Naive thymus-derived CD4-positive, alpha-beta T cell (primary cell): ENCODE data around the gene PEX11A. TPM values are rescaled to one million over a fixed set of nuclear protein-coding genes. Genes with fewer than 3 reads are reported as not detected.

Experiments
- ATAC-seq: fragments of 150-1000 bp; cut with Tn5 transposase; 2 replicates; pipeline ENCODE4 v1.10.0; 2021; ENCODE audit warnings: mild to moderate bottlenecking, moderate library complexity
- CTCF ChIA-PET: fragments of 350-600 bp; sonication (Branson Sonifier 250); formaldehyde crosslinking; loops from one replicate; lab custom pipeline; 2021; ENCODE audit warnings: antibody characterized with exemption; lab: Charles Lee
- POLR2A ChIA-PET: fragments of 350-600 bp; sonication (Branson Sonifier 250); formaldehyde crosslinking; loops from one replicate; lab custom pipeline; 2021; ENCODE audit warnings: antibody characterized with exemption, inconsistent platforms; lab: Charles Lee
- DNase-seq, 9 donors: peaks; one replicate each; pipeline versions ENCODE4 v3.0.0 to v3.0.0-alpha.2; 2020 to 2022; ENCODE audit warnings: mixed read lengths in 1 of 9
- H3K27ac ChIP-seq: one replicate; pipeline ENCODE4 v1.7.0; 2013; ENCODE audit warnings: mild to moderate bottlenecking, low read depth, low read length, moderate library complexity
- H3K27me3 ChIP-seq, 2 donors: one replicate each; pipeline ENCODE4 v1.7.0; 2013; ENCODE audit warnings: low read length in 2 of 2, mild to moderate bottlenecking in 2 of 2, moderate library complexity in 2 of 2; ENCODE audit not compliant: control insufficient read depth in 2 of 2, insufficient read depth in 2 of 2
- H3K36me3 ChIP-seq, 3 experiments: 1 replicate in 2 of 3; 2 replicates in 1 of 3; pipeline ENCODE4 v1.7.0; 2013; ENCODE audit warnings: low read length in 3 of 3, mild to moderate bottlenecking in 3 of 3, moderate library complexity in 1 of 3; ENCODE audit not compliant: insufficient read depth in 3 of 3, control insufficient read depth in 2 of 3
- H3K4me1 ChIP-seq, 2 donors: one replicate each; pipeline ENCODE4 v1.7.0; 2013; ENCODE audit warnings: low read length in 2 of 2, mild to moderate bottlenecking in 2 of 2, moderate library complexity in 1 of 2; ENCODE audit not compliant: control insufficient read depth in 2 of 2, insufficient read depth in 2 of 2
- H3K4me3 ChIP-seq: 2 replicates; pipeline ENCODE4 v1.7.0; 2013; ENCODE audit warnings: mild to moderate bottlenecking, low read length
- H3K9me3 ChIP-seq, 3 experiments: 1 replicate in 2 of 3; 2 replicates in 1 of 3; pipeline ENCODE4 v1.7.0; 2013; ENCODE audit warnings: low read length in 3 of 3; ENCODE audit not compliant: control insufficient read depth in 2 of 3
- H3K27ac Mint-ChIP-seq, 9 donors: one replicate each; pipeline ENCODE4 v1.8.0; 2020 to 2022; ENCODE audit warnings: mixed read lengths in 9 of 9, mild to moderate bottlenecking in 8 of 9, moderate library complexity in 5 of 9, inconsistent platforms in 2 of 9
- H3K27me3 Mint-ChIP-seq, 5 donors: one replicate each; pipeline ENCODE4 v1.8.0; 2021 to 2022; ENCODE audit warnings: mixed read lengths in 5 of 5, mild to moderate bottlenecking in 1 of 5
- H3K36me3 Mint-ChIP-seq, 5 donors: one replicate each; pipeline ENCODE4 v1.8.0; 2020 to 2022; ENCODE audit warnings: mixed read lengths in 5 of 5, mild to moderate bottlenecking in 3 of 5, inconsistent platforms in 1 of 5
- H3K4me1 Mint-ChIP-seq, 7 donors: one replicate each; pipeline ENCODE4 v1.8.0; 2020 to 2022; ENCODE audit warnings: mixed read lengths in 7 of 7, mild to moderate bottlenecking in 3 of 7, inconsistent platforms in 1 of 7
- H3K4me3 Mint-ChIP-seq, 10 donors: one replicate each; pipeline ENCODE4 v1.8.0; 2020 to 2022; ENCODE audit warnings: mild to moderate bottlenecking in 10 of 10, mixed read lengths in 10 of 10, moderate library complexity in 6 of 10, inconsistent platforms in 2 of 10
- H3K9me3 Mint-ChIP-seq, 11 donors: one replicate each; pipeline ENCODE4 v1.8.0; 2020 to 2022; ENCODE audit warnings: mixed read lengths in 11 of 11, mild to moderate bottlenecking in 4 of 11, inconsistent platforms in 1 of 11, moderate library complexity in 1 of 11
- intact Hi-C, 2 donors: fragments of 100-400 bp; cut with micrococcal nuclease; formaldehyde crosslinking; loops; one replicate each; pipeline ENCODE4 v1.15.1; 2023
- polyA plus RNA-seq, 2 donors: library from polyadenylated mRNA; unstranded; fragments of 300-500 nt; fragmentation: Illumina TruSeq; gene quantifications; one replicate each; pipeline ENCODE4 v1.2.3, GENCODE V29; 2021
- total RNA-seq, 6 experiments: library from RNA in 5 of 6; stranded (reverse) in 5 of 6; gene quantifications; 1 replicate in 5 of 6; 2 replicates in 1 of 6; pipeline ENCODE4 v1.2.3 and lab custom pipeline; 2021 to 2026

The PEX11A gene
- total and polyA plus RNA-seq, 7 experiments from 2014 or later = 0.92 to 4.6 (median 2.0) TPM

GRCh38 chr15:89725064-89725463 lies 34.5 kb upstream of the PEX11A start:
- ATAC-seq = no peak
- H3K27me3 Mint-ChIP-seq = peaks cover 10 to 29% (median 18%) of the 10 kb centered on the region in 5 donors
- Histone ChIP-seq H3K27ac (no peak overlapping the region), H3K9me3 (no peaks in the 10 kb centered on the region), H3K4me1 (no peaks in the 10 kb centered on the region), H3K27me3 (no peaks in the 10 kb centered on the region), H3K36me3 (no peaks in the 10 kb centered on the region), H3K4me3 (no peak overlapping the region)
- ChIA-PET CTCF (no interaction called here), POLR2A (no interaction called here)
- no peak overlapping the region for H3K4me3 Mint-ChIP-seq
- H3K9me3 Mint-ChIP-seq = peaks cover 0 to 7% (median 0%) of the 10 kb centered on the region in 11 donors
- intact Hi-C loops = no loop called here
- H3K4me1 Mint-ChIP-seq = no peaks in the 10 kb centered on the region
- no peak overlapping the region for H3K27ac Mint-ChIP-seq
- peaks cover 0 to 4% (median 0%) of the 10 kb centered on the region in 5 donors for H3K36me3 Mint-ChIP-seq
- no peak for DNase-seq

- POLR2A ChIA-PET = no interaction called here
- DNase-seq = no peak
- Histone ChIP-seq H3K4me1 (no peaks in the 10 kb centered on the region), H3K36me3 (no peaks in the 10 kb centered on the region), H3K27me3 (no peaks in the 10 kb centered on the region), H3K27ac (no peak overlapping the region), H3K9me3 (no peaks in the 10 kb centered on the region), H3K4me3 (no peak overlapping the region)
- intact Hi-C loops = no loop called here
- Mint-ChIP-seq H3K27me3 (peaks cover 10 to 31% (median 22%) of the 10 kb centered on the region in 5 donors), H3K27ac (no peak overlapping the region), H3K9me3 (peaks cover 0 to 7% (median 0%) of the 10 kb centered on the region in 11 donors), H3K4me1 (no peaks in the 10 kb centered on the region), H3K4me3 (no peak overlapping the region), H3K36me3 (peaks cover 0 to 4% (median 0%) of the 10 kb centered on the region in 5 donors)
- ATAC-seq = no peak
- CTCF ChIA-PET = no interaction called here
Observed at GRCh38 chr15:89724621-89725020, 34.1 kb upstream of the PEX11A start.

GRCh38 chr15:89723031-89723430 lies 32.5 kb upstream of the PEX11A start:
- Mint-ChIP-seq H3K27me3 (peaks cover 10 to 27% (median 22%) of the 10 kb centered on the region in 5 donors), H3K27ac (no peak overlapping the region), H3K36me3 (peaks cover 0 to 4% (median 0%) of the 10 kb centered on the region in 5 donors), H3K4me1 (no peaks in the 10 kb centered on the region), H3K4me3 (no peak overlapping the region), H3K9me3 (peaks cover 0 to 7% (median 0%) of the 10 kb centered on the region in 11 donors)
- H3K36me3 ChIP-seq = no peaks in the 10 kb centered on the region
- CTCF ChIA-PET = no interaction called here
- intact Hi-C loops = no loop called here
- DNase-seq (no peak), ATAC-seq (no peak)
- H3K4me3 ChIP-seq = no peak overlapping the region
- no peak overlapping the region for H3K27ac ChIP-seq
- no peaks in the 10 kb centered on the region for H3K27me3 ChIP-seq
- no peaks in the 10 kb centered on the region for H3K9me3 ChIP-seq
- H3K4me1 ChIP-seq = no peaks in the 10 kb centered on the region
- POLR2A ChIA-PET = no interaction called here

DNA sequence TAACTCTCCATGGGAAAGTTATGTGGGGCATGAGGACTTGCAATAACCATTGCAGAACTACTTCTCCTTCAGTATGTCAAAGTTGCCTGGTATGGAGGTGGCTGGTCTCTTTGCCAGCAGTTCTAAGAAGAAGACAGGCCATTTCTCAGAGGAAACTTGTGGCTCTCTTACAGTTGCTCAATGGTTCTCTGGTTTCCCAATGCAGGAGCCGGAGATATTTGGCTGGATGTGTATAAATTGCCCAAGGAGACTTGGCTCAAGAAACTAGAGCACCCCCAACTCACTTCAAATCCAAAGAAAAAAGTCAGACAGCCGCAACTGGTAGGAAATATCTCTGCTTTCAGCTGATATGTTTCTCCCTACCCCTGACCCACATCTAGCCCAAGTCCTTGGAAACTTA lies 24.2 kb upstream of the PEX11A start:
- ATAC-seq (no peak), DNase-seq (no peak)
- CTCF ChIA-PET = no interaction called here
- peaks cover 0 to 24% (median 4%) of the 10 kb centered on the region in 5 donors for H3K27me3 Mint-ChIP-seq
- H3K4me3 ChIP-seq = no peak overlapping the region
- no peaks in the 10 kb centered on the region for H3K36me3 ChIP-seq
- H3K4me1 Mint-ChIP-seq = no peaks in the 10 kb centered on the region
- POLR2A ChIA-PET = no interaction called here
- peaks cover 0 to 1% (median 0%) of the 10 kb centered on the region in 11 donors for H3K9me3 Mint-ChIP-seq
- no peaks in the 10 kb centered on the region for H3K9me3 ChIP-seq
- H3K4me3 Mint-ChIP-seq = no peak overlapping the region
- no peaks in the 10 kb centered on the region for H3K4me1 ChIP-seq
- H3K27me3 ChIP-seq = no peaks in the 10 kb centered on the region
- no peak overlapping the region for H3K27ac Mint-ChIP-seq
- no peak overlapping the region for H3K27ac ChIP-seq
- intact Hi-C loops = no loop called here
- H3K36me3 Mint-ChIP-seq = no peaks in the 10 kb centered on the region

DNA sequence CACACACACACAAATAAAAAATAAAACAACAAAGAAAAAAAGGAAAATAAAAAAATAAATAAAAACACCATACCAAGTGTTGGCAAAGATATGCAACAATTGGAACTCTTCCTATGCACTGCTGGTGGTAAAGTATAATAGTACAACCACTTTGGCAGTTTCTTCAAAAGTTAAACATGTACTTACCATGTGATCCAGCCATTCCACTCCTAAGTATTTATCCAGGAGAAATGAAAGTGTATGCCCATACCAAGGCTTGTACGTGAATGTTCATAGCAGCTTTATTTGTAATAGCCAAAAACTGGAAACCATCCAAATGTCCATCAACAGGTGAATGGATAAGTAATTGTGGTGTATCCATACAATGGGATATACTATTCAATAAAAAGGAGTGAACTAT lies 17.0 kb upstream of the PEX11A start:
- no peak for ATAC-seq
- H3K27ac ChIP-seq = no peak overlapping the region

GRCh38 chr15:89704411-89704810 lies 13.9 kb upstream of the PEX11A start:
- no peak overlapping the region for H3K27ac Mint-ChIP-seq
- Histone ChIP-seq H3K36me3 (no peaks in the 10 kb centered on the region), H3K9me3 (no peaks in the 10 kb centered on the region), H3K4me1 (no peaks in the 10 kb centered on the region), H3K27me3 (peaks cover 0 to 3% of the 10 kb centered on the region in 2 donors), H3K27ac (no peak overlapping the region), H3K4me3 (no peak overlapping the region)
- peaks cover 0 to 2% (median 0%) of the 10 kb centered on the region in 11 donors for H3K9me3 Mint-ChIP-seq
- no peaks in the 10 kb centered on the region for H3K4me1 Mint-ChIP-seq
- H3K36me3 Mint-ChIP-seq = peaks cover 0 to 7% (median 0%) of the 10 kb centered on the region in 5 donors
- intact Hi-C loops = no loop called here
- peaks cover 13 to 51% (median 41%) of the 10 kb centered on the region in 5 donors for H3K27me3 Mint-ChIP-seq
- no peak for DNase-seq
- ChIA-PET CTCF (no interaction called here), POLR2A (no interaction called here)
- H3K4me3 Mint-ChIP-seq = no peak overlapping the region
- no peak for ATAC-seq

More for the DNA sequence above, 17.0 kb upstream of the PEX11A start:
- ChIA-PET POLR2A (no interaction called here), CTCF (no interaction called here)
- no peaks in the 10 kb centered on the region for H3K36me3 ChIP-seq
- Mint-ChIP-seq H3K4me1 (no peaks in the 10 kb centered on the region), H3K9me3 (peaks cover 0 to 2% (median 0%) of the 10 kb centered on the region in 11 donors), H3K36me3 (peaks cover 0 to 7% (median 0%) of the 10 kb centered on the region in 5 donors), H3K27me3 (peaks cover 4 to 47% (median 32%) of the 10 kb centered on the region in 5 donors), H3K4me3 (no peak overlapping the region), H3K27ac (no peak overlapping the region)
- no peaks in the 10 kb centered on the region for H3K4me1 ChIP-seq
- no peaks in the 10 kb centered on the region for H3K9me3 ChIP-seq
- H3K27me3 ChIP-seq = no peaks in the 10 kb centered on the region
- no peak overlapping the region for H3K4me3 ChIP-seq
- no peak for DNase-seq
- intact Hi-C loops = no loop called here

GRCh38 chr15:89695198-89695597 lies 4.6 kb upstream of the PEX11A start:
- H3K27me3 Mint-ChIP-seq = peaks cover 0 to 34% (median 7%) of the 10 kb centered on the region in 5 donors
- no peak overlapping the region for H3K27ac Mint-ChIP-seq
- peaks cover 0 to 1% of the 10 kb centered on the region in 2 donors for H3K4me1 ChIP-seq
- CTCF ChIA-PET = no interaction called here
- DNase-seq (no peak), ATAC-seq (no peak)
- peaks cover 0 to 4% (median 0%) of the 10 kb centered on the region in 11 donors for H3K9me3 Mint-ChIP-seq
- H3K4me3 Mint-ChIP-seq = no peak overlapping the region
- intact Hi-C loops = no loop called here
- peaks cover 5 to 11% (median 7%) of the 10 kb centered on the region in 7 donors for H3K4me1 Mint-ChIP-seq
- no peaks in the 10 kb centered on the region for H3K36me3 ChIP-seq
- no peaks in the 10 kb centered on the region for H3K9me3 ChIP-seq
- no peaks in the 10 kb centered on the region for H3K27me3 ChIP-seq
- H3K4me3 ChIP-seq = no peak overlapping the region
- POLR2A ChIA-PET = no interaction called here
- no peaks in the 10 kb centered on the region for H3K36me3 Mint-ChIP-seq
- H3K27ac ChIP-seq = no peak overlapping the region
